ENCODE data around the gene CHAMP1.
"Not testable (repeated sequence)": the region's sequence is repeated elsewhere in the genome, so short reads cannot be mapped to it uniquely, and the experiment has no call there.

Gene CHAMP1

DNA sequence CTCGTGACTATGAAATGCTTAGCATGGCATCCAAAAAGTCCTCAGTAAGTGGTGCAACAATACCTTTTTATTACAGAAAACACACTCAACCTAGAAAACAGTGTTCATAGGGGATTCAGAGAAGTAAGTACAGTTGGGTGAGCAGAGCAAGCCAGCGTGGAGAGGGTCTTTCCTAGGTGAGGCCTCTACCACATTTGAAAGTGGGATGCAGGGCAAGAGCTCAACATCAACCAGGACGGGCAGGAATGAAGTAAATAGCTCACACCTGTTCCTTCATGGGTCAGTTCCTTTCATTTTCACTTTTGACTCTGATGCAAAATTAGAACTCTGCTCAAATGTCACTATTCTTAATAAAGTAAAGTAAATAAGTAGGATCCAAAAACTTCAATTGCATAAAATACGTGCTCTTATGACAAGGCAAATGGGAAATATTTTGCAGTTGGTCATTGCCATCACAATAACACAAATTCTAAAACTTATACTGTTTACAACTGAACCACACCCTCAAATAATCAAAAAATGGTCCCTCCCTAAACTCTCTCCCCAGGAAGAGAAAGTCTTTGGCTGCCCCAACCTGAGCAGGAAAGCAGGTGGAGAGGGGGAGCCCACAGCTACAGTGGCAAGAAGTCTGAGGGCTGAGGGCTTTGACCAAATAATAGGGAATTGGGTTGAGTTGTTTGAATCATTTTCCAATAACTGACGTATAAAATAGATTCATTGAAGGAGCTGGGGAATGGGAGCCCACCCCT is 20.2 kb downstream of the CHAMP1 start:
- DNase-seq, result no peak

DNA sequence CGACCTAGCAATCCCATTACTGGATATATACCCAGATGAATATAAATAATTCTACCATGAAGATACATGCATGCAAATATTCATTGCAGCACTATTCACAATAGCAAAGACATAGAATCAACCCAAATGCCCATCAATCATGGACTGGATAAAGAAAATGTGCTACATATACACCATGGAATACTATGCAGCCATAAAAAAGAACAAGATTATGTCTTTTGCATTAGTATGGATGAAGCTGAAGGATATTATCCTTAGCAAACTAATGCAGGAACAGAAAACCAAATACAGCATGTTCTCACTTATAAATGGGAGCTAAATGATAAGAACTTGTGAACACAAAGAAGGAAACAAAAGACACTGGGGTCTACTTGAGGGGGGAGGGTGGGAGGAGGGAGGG is 22.2 kb downstream of the CHAMP1 start:
- not testable (repeated sequence) for DNase-seq

DNA sequence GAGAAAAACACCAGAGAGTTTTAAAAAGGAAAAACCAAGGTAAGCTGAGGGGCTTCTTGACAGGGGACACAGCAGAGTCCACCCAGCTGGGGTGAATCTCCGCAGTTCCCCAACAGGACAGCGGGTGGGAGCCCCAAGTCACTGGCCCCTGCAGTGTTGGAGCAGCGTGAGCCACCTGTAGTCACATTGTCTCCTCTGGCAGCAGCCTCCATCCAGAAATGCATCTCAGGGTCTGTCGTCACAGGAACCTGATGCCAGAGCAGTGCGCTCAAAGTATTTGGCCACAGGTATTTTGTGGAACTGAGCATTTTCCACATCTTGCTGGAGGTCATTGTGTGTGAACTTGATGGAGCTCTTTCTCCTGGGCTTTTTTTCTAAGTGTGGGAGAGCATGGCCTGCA is 24.7 kb downstream of the CHAMP1 start:
- DNase-seq, result no peak

DNA sequence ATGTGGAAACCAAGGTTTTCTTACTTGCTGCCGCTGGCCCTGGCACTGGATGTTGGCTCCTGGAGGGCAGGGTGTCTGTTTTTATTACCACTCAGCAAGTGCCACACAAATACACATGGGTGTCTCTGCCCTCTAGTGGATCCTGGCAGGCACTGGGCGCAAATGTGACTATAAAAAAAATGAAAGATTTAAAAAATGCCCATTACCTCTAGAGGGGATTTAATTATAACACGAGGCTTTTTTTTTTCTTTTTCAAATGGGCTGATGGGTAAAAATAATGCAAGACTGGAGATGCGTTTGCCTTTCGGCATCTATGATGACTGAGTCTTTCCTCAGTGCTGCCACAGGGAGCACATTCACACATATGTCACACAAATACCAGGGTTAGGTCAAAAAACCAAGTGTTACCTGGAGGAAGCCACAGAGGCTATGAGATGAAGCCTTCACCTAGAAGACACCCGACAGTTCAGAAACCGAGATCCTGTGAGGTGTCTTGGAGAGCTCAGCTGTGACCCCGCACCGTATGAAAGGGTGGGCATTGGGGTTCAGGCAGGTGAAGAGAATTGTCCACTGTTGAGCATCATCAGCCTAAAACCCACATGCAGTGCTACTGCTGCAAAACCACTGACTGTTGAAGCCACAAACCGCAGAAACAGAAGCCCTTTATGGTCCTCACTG is 25.7 kb downstream of the CHAMP1 start:
- DNase-seq, result peak; percentile 69

DNA sequence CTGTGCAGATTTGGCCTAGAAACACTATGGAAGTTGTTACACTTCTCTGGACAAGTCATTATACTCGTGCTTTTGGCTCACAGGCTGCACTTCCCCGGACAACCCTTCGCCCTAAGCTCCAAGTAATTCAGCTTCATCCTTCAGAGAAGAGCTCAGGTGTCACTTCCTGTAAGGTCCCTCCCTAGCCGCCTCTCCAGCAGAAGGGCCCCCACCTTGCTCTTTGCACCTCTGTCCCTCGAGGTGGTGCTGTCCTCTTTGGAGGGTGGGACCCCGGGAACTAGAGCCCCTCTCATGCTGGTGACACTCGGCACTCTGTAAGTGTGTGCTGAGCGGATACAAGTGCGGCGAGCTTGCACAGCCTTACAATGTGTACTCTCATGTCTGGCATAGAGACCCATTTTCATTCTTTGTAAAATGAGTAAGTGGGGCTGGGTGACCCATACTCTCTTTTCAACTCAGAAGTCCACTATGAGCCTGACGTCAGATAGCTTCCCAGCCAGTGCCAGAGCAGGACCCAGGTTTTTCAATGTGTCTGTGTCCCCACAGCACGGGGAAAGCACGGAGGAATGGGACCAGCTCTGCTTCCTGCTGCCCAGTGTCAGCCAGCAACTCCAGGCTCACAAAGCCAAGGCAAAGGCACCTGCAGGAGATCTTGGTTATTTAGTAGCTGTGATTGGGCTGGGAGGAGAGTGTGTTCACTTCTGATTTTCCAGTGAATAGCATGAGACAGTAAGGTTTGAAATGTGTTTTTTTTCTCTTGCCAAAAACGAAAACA is 26.9 kb downstream of the CHAMP1 start:
- DNase-seq, result no peak

DNA sequence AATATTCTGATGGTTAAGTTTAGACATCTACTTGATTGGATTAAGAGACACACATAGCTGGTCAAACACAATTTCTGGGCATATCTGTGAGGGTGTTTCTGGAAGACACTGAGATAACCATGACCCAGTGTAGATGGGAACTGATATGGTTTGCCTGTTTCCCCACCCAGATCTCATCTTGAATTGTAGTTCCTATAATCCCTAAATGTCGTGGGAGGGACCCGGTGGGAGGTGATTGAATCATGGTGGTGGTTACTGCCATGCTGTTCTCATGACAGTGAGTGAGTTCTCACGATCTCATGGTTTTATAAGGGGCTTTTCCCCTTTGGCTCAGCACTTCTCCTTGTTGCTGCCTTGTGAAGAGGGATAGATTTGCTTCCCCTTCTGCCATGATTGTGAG is 33.0 kb downstream of the CHAMP1 start:
- DNase-seq, result not testable (repeated sequence)

DNA sequence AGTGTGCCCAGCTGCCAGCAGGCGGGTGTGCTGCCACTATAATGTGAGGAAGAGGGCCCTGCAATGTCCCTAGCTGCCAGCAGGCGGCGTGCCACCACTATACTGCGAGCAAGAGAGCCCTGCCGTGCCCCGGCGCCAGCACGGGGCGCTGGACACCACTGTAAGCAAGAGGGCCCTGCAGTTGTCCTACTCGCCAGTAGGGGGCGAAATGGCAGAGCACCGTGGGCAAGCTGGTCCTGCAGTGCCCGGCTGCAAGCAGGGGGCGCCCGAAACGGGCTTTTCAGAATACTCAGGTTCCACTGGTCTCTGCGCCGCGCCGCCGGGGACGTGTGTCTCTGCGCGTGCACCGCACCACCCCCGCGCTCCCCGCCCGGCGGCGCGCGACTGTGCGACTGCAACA is 38.5 kb downstream of the CHAMP1 start:
- peak; percentile 37 for DNase-seq

DNA sequence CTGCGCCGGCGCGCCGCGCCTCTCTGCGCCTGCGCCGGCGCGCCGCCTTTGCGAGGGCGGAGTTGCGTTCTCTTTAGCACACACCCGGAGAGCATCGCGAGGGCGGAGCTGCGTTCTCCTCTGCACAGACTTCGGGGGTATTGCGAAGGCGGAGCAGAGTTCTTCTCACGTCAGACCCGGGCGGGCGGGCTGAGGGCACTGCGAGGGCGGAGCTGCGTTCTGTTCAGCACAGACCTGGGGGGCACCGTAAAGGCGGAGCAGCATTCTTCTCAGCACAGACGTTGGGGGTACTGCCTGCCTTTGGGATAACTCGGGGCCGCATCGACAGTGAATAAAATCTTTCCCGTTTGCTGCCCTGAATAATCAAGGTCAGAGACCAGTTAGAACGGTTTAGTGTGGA is 39.1 kb downstream of the CHAMP1 start:
- not testable (repeated sequence) for DNase-seq
